T-helper 9 cell (primary cell): Measurements from ENCODE around the gene SMIM44.
"Not testable (repeated sequence)": the region's sequence is repeated elsewhere in the genome, so short reads cannot be mapped to it uniquely, and the experiment has no call there.

Experiments
- DNase-seq: peaks from one replicate; pipeline ENCODE4 v3.0.0-alpha.2; 2020
- total RNA-seq, 2 donors: gene quantifications; one replicate each; lab custom pipeline; 2026; lab: John Stamatoyannopoulos, UW

Gene SMIM44
- total RNA-seq: 0 to 0.07 reads per million in 2 donors

- no peak for DNase-seq
Observed at GRCh38 chr19:3483226-3483628, at the start of gene SMIM44. TSS of gene SMIM44 (minus strand) at chr19:3483441. CDS start at chr19:3483403, 38 bp downstream.

GRCh38 chr19:3533033-3533432, 49.8 kb upstream of the SMIM44 start:
- DNase-seq: no peak

- DNase-seq: no peak
Observed at GRCh38 chr19:3532154-3532786, 49.0 kb upstream of the SMIM44 start.

- DNase-seq: no peak
Observed at GRCh38 chr19:3531716-3532115, 48.5 kb upstream of the SMIM44 start.

- no peak for DNase-seq
Observed at GRCh38 chr19:3530389-3530788, 47.1 kb upstream of the SMIM44 start.

GRCh38 chr19:3529299-3529698, 46.1 kb upstream of the SMIM44 start:
- DNase-seq: not testable (repeated sequence)

GRCh38 chr19:3528539-3529211, 45.4 kb upstream of the SMIM44 start:
- no peak for DNase-seq

- no peak for DNase-seq
Observed at GRCh38 chr19:3528080-3528479, 44.8 kb upstream of the SMIM44 start.

- no peak for DNase-seq
Observed at GRCh38 chr19:3527238-3527910, 44.1 kb upstream of the SMIM44 start.

GRCh38 chr19:3526507-3527237, 43.4 kb upstream of the SMIM44 start:
- no peak for DNase-seq

GRCh38 chr19:3524904-3525451, 41.7 kb upstream of the SMIM44 start:
- no peak for DNase-seq

GRCh38 chr19:3524078-3524842, 41.0 kb upstream of the SMIM44 start:
- no peak for DNase-seq

GRCh38 chr19:3523361-3524077, 40.3 kb upstream of the SMIM44 start:
- no peak for DNase-seq

- no peak for DNase-seq
Observed at GRCh38 chr19:3522421-3523360, 39.5 kb upstream of the SMIM44 start.

GRCh38 chr19:3521104-3521445, 37.8 kb upstream of the SMIM44 start:
- no peak for DNase-seq

- no peak for DNase-seq
Observed at GRCh38 chr19:3520166-3521103, 37.2 kb upstream of the SMIM44 start.

- no peak for DNase-seq
Observed at GRCh38 chr19:3519126-3519525, 35.9 kb upstream of the SMIM44 start.

GRCh38 chr19:3518659-3519058, 35.4 kb upstream of the SMIM44 start:
- DNase-seq: no peak

- no peak for DNase-seq
Observed at GRCh38 chr19:3518255-3518654, 35.0 kb upstream of the SMIM44 start.
